AG04449 (cell line): ENCODE measurements around the gene MYOM3.

ENCODE experiments used
- CTCF ChIA-PET: fragments of 350-600 bp; formaldehyde crosslinking; extraction: SDS; loops from one replicate; lab custom pipeline; 2021; ENCODE audit warnings: antibody characterized with exemption; lab: Yijun Ruan, JAX
- POLR2A ChIA-PET: fragments of 400-600, 350-600 bp; formaldehyde crosslinking; extraction: SDS; loops from one replicate; lab custom pipeline; 2020; ENCODE audit warnings: antibody characterized with exemption, inconsistent platforms; lab: Yijun Ruan, JAX
- DNase-seq: peaks from one replicate; pipeline ENCODE4 v3.0.0-alpha.2; 2010; ENCODE audit warnings: low read depth, low spot score
- H3K4me3 ChIP-seq: 2 replicates; pipeline ENCODE4 v1.5.1; 2011; ENCODE audit warnings: low read depth, mild to moderate bottlenecking, control low read depth, low read length
- TF ChIP-seq, protein P1 (sequence below): IDR thresholded peaks from one replicate; pipeline ENCODE4 v1.5.1; 2011; ENCODE audit warnings: mild to moderate bottlenecking, moderate library complexity, low read length, control low read depth, inconsistent platforms; ENCODE audit not compliant: insufficient read depth; ENCODE audit errors: missing control alignments

The MYOM3 gene

DNA sequence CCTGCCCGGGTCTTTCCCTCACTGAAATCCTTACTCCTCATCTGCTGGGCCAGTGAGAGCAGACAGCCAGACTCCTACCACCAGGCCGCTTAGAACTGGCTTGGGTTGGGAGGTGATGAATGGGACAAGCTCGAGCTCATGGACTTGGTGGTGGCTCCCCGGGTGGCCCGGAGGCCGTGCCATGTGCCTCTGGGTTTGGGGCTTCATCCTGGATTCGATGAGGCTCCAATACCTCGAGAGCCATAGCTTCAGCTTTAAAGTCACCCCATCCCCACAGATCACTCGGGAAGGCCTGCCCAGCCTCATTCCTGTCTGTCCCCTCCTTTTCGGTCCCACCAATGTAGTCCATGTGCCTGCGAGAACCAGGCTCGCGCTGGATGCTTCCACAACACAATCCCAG, 51.5 kb downstream of the MYOM3 start:
- DNase-seq: no peak
- H3K4me3 ChIP-seq: no peak overlapping the region
- TF ChIP-seq, protein P1, sequence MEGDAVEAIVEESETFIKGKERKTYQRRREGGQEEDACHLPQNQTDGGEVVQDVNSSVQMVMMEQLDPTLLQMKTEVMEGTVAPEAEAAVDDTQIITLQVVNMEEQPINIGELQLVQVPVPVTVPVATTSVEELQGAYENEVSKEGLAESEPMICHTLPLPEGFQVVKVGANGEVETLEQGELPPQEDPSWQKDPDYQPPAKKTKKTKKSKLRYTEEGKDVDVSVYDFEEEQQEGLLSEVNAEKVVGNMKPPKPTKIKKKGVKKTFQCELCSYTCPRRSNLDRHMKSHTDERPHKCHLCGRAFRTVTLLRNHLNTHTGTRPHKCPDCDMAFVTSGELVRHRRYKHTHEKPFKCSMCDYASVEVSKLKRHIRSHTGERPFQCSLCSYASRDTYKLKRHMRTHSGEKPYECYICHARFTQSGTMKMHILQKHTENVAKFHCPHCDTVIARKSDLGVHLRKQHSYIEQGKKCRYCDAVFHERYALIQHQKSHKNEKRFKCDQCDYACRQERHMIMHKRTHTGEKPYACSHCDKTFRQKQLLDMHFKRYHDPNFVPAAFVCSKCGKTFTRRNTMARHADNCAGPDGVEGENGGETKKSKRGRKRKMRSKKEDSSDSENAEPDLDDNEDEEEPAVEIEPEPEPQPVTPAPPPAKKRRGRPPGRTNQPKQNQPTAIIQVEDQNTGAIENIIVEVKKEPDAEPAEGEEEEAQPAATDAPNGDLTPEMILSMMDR: no peak
- CTCF ChIA-PET: interaction anchor here (0.7 to 3.2 kb wide), 3 partner anchors 8 to 89 kb away, joined by 4 to 37 read pairs (median 4); no protein-coding TSS in a partner anchor
- POLR2A ChIA-PET: no interaction called here

DNA sequence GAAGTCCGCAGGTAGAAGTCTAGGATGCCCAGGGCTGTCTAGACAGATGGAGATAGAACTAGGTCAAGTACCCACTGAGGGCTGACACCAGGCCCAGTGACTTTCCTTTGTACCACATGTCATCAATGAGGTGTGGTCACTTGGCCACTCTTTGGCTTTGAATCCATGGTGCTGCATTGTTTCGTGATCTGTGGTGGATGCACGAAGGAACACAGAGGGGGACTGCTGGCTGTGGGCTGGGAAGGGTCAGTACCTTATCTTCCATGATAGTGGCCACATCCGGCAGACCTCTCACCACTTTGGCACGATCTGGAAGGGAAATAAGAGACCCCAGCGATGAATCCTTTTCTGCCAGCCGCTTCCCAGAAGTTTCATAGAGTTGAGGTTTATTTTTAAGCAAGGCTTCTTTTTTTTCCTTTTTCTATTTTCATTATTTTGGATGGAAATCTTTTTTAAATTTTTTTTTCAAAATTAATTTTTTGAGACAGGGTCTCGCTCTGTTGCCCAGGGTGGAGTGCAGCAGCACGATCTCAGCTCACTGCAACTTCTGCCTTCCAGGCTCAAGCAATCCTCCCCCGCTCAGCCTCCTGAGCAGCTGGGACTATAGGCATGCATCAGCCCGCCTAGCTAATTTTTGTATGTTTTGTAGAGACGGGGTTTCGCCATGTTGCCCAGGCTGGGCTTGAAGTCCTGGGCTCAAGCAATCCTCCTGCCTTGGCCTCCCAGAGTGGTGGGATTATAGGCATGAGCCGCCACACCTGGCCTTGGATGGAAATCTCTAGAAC, 53.1 kb downstream of the MYOM3 start:
- ChIA-PET CTCF (interaction anchor here (3.2 kb wide), 1 partner anchor 12 kb away, joined by 37 read pairs; no protein-coding TSS in a partner anchor), POLR2A (no interaction called here)
- H3K4me3 ChIP-seq: no peak overlapping the region
- no peak for DNase-seq
- TF ChIP-seq, protein P1: no peak

DNA sequence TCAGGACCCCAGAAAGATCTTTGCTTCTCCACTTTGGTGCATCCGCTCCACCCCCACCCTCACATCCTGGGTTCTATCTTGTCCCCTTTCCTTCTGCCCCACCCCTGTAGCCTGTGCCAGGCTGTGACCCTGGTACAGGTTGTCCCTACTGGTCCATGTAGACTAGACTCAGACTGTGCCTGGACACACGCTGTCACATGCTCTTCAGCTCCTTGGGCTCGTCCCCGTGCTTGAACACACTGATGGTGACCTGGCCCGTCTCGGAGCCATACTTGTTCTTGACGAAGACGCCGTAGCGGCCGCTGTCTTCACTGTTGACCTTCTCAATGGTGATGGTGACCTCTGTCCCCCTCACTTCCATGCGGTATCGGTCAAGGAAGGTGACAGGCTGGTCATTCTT, 54.8 kb downstream of the MYOM3 start:
- CTCF ChIA-PET: interaction anchor here (0.9 kb wide), 1 partner anchor 15 kb away, joined by 3 read pairs; no protein-coding TSS in a partner anchor
- TF ChIP-seq, protein P1: no peak

DNA sequence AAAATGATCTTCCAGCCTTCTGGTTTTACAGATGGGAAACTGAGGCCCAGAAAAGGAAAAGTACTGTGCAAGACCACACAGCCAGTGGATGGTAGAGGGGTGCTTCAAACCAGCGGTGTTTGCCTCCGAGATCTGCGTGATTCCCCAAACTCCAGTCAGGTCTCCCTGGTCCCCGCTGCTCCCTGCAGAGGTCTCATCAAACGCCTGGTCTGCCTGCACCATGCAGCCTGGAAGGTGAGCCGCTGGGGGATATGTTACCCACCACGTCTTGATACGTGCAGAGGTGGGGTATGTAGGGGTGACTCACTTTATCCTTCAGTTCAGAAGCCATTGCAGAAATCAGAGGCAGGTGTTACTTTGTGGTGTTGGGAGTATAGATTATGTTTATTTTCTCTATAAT, 56.3 kb downstream of the MYOM3 start:
- POLR2A ChIA-PET: no interaction called here
- DNase-seq: no peak
- CTCF ChIA-PET: interaction anchor here (1.4 kb wide), 1 partner anchor 16 kb away, joined by 3 read pairs; no protein-coding TSS in a partner anchor
- H3K4me3 ChIP-seq: no peak overlapping the region
- TF ChIP-seq, protein P1: no peak

More for the DNA sequence above, 54.8 kb downstream of the MYOM3 start:
- DNase-seq: no peak
- POLR2A ChIA-PET: no interaction called here
- no peak overlapping the region for H3K4me3 ChIP-seq

DNA sequence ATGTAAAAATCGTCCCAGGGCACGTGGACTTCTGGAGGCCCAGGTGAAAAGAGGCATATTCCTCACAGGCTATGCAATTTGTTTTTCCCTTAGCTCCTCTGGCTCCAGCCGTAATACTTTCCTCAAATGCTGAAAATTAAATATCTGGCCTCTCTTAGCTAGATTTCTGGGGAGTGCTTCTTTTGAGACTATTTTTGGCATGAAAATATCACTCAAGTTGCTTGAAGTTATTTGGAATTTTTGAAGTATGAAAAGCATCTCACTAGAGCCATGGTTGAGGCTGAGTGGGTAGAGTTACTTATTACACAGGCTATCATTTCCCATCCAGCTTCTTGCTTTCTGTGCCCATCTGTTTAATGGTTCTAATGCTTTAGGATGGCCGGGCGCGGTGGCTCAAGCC, 59.7 kb downstream of the MYOM3 start:
- peak; percentile 33 for DNase-seq
- CTCF ChIA-PET: interaction anchor here (0.8 to 1.8 kb wide), 3 partner anchors 9 to 19 kb away, joined by 3 to 8 read pairs (median 3); no protein-coding TSS in a partner anchor
- POLR2A ChIA-PET: no interaction called here
- no peak overlapping the region for H3K4me3 ChIP-seq
- TF ChIP-seq, protein P1: no peak
